AG20443 (cell line): ENCODE measurements around the gene PCBP1.
"Not testable (repeated sequence)": the region's sequence is repeated elsewhere in the genome, so short reads cannot be mapped to it uniquely, and the experiment has no call there.

Experiments
- DNase-seq: peaks from one replicate; pipeline ENCODE4 v3.0.0; 2012; ENCODE audit warnings: low spot score, mixed read lengths

Gene PCBP1

DNA sequence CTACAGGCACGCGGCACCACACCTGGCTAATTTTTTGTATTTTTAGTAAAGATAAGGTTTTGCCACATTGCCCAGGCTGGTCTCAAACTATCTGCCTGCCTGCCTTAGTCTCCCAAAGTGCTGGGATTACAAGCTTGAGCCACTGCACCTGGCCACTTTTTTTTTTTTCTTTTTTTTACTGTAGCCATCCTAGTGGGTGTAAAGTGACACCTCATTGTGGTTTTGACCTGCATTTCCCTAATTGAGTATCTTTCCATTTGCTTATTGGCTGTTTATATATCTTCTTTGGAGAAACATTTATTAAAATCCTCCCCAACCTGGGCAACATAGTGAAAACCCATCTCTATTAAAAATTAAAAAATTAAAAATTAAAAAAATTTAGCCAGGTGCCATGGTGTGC is 12.0 kb downstream of the PCBP1 start:
- DNase-seq, result no peak

DNA sequence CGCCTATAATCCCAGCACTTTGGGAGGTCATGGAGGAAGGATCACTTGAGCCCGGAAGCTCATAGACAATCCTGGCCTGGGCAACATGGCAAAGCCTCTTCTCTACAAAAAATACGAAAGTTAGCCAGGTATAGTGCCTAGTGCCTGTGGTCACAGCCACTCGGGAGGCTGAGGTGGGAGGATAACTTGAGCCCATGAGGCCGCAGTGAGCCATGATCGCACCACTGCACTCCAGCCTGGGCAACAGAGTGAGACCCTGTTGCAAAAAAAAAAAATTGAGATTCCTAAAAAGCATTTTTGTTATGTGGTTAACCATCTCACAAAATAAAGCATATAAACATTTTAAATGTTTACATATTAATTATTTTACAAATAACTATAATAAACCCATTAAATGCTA is 13.9 kb downstream of the PCBP1 start:
- DNase-seq, result no peak

DNA sequence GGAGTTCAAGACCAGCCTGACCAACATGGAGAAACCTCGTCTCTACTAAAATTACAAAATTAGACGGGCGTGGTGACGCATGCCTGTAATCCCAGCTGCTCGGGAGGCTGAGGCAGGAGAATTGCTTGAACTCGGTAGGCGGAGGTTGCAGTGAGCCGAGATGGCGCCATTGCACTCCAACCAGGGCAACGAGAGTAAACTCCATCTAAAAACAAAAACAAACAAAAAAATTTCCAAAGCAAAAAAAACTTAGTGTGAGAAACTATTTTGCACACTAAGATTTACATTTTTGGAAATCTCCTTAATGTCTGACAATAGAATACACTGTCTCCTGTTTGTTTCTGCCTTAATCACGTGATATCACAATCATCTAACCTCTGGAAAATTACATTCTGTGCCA is 14.4 kb downstream of the PCBP1 start:
- not testable (repeated sequence) for DNase-seq

DNA sequence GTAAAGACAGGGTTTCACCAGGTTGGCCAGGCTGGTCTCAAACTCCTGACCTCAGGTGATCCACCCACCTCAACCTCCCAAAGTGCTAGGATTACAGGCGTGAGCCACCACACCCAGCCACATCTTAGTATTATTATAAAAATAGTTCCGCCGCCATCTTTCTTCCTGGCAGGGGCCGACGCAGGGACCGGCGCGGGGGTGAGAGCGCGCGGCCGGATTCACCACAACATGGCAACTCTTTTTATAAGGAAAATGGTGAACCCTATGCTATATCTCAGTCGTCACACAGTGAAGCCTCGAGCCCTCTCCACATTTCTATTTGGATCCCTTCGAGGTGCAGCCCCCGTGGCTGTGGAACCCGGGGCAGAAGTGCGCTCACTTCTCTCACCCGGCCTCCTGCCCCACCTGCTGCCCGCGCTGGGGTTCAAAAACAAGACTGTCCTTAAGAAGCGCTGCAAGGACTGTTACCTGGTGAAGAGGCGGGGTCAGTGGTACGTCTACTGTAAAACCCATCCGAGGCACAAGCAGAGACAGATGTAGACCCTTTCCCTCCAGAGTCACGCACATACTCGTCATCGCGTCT is 15.1 kb downstream of the PCBP1 start:
- DNase-seq, result not testable (repeated sequence)

DNA sequence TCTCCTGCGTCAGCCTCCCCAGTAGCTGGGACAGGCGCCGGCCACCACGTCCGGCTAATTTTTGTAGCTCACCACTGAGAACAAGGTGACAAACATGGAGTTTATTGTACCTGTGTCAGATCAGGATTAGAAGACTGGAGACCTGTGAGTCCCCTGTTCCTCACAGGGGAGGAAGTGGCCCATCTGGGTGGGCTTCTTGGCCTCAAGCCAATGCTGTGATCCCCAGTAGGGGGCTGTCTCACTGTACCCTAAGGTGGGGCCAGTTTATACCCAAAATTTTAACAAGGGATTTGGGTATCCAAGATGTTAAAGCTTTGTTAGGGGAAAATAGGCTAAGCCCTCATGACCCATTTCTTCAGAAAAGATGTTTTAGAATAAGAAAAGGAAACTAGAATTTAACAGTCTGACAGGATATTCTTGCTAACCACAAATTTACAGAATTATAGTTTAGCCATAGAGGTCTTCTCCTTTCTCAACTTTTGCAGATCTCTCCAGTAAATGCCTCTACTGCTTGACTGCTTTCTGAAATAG is 16.3 kb downstream of the PCBP1 start:
- DNase-seq, result no peak

DNA sequence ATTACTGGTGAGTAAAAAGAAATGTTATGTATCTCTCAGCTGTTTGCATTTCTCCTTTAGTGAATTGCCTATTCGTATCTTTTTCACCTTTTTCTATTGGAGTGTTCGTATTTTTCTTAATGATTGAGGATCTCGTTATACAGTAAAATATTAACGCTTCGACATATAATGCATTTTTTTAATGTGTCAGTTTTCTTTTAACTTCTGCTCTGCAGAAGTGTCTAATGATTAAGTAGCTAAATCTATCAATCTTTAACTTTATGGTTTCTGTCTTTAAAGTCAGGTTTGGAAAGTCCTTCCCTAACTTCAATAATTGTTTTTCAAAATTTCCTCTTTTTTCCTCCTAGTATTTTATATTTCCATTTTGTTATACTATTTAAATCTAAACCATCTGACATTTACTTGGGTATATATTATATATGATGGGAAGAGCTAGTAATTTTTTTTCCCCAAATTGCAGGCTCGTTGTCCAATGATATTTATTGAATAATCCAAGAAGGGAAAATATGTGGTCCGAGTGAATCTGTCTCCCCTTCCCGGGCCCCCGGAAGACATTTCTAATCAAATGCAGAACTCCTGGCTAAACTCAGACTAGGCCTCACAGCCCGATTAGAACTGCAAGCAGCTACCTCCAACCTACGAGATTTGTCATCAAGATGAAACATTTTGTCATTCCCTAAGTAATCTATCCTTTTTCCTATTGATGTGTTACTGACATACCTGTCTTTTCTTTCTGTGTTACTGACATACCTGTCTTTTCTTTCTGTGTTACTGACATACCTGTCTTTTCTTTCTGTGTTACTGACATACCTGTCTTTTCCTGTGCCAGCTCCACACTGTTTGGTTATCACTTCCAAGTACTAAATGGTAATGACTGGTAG is 17.2 kb downstream of the PCBP1 start:
- DNase-seq, result peak; percentile 50

DNA sequence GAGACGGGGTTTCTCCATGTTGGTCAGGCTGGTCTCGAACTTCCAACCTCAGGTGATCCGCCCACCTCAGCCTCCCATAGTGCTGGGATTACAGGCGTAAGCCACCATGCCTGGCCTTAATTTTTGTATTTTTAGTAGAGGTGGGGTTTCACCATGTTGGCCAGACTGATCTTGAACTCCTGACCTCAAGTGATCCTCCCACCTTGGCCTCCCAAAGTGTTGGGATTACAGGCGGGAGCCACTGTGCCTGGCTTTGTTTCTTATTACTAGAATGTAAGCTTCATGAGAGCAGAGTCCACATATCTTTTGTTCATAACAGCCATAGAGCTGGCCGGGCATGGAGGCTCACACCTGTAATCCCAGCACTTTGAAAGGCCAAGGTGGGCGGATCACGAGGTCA is 18.9 kb downstream of the PCBP1 start:
- DNase-seq, result not testable (repeated sequence)

DNA sequence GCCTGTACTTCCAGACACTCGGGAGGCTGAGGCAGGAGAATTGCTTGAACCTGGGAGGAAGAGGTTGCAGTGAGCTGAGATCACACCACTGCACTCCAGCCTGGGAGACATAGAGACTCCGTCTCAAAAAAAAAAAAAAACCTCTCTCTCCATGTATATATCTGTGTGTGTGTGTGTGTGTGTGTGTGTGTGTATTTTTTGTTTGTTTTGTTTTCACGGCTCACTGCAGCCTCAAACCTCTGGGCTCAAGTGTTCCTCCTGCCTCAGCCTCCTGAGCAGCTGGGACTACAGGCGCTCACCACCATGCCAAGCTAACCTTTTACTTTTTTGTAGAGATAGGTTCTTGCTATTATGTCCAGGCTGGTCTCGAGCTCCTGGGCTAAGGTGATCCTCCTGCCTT is 23.1 kb downstream of the PCBP1 start:
- DNase-seq, result not testable (repeated sequence)

DNA sequence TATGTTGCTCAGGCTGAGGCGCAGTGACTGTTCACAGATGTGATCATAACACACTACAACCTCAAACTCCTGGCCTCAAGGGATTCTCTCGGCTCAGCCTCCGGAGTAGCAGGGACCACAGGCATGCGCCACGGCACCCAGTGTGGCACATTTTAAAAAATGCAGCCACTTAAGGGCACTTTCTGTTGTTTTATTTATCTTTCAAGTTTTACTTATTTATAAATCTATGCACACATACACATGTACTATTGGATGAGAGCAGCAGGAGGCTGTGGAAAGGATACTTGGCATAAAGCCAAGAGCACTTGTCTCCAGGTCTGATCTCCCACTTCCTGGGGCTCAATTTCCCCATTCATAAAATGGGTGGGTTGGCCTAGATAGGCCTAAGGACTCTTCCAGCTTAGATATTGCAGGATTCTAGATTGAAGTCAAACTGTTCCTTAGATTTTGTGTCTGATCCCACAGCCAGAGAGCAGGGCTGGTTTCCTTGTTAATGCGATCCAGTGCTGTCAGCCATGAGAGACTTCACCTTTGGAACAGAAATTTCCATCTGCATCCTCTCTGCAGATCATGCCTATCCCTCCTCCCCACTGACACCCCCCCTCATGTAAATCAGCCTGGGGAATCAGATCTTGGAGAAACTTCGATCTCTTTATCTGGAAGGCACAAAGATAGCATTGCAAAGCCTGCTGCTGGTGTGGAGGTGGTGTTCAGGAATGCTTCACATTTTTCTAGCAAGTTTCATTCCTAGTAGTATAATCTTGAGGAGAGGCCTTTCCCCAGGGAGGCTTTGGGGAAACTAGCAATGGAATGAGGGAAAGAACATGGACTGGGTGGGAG is 24.7 kb downstream of the PCBP1 start:
- peak; percentile 59 for DNase-seq

DNA sequence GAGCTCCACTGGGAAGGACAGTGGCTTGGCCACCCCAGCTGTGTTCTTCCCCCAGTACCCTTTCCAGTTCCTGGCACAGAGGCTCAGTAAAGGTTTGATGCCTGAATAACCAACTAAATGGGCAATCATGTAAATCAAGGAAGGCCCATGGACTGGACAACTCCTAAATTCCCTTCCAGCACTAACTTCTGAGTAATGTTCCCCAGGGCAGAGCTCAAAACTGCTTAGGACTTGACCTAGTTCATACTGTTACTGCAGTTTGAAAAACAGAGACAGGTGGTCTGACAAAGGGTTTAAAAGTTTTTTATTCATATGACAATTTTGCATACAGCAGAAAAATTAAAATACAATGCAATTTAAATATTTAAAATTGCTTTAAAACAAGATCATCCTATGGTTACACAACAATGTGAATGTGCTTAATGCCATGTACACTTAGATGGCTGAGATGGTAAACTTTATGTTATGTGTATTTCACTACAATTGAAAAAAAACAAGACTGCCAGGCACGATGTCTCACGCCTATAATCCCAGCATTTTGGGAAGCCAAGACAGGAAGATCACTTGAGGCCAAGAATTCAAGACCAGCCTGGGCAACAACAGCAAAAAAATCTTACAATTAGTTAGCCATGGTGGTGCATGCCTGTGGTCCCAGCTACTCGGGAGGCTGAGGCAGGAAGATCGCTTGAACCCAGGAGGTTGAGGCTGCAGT is 26.2 kb downstream of the PCBP1 start:
- no peak for DNase-seq

DNA sequence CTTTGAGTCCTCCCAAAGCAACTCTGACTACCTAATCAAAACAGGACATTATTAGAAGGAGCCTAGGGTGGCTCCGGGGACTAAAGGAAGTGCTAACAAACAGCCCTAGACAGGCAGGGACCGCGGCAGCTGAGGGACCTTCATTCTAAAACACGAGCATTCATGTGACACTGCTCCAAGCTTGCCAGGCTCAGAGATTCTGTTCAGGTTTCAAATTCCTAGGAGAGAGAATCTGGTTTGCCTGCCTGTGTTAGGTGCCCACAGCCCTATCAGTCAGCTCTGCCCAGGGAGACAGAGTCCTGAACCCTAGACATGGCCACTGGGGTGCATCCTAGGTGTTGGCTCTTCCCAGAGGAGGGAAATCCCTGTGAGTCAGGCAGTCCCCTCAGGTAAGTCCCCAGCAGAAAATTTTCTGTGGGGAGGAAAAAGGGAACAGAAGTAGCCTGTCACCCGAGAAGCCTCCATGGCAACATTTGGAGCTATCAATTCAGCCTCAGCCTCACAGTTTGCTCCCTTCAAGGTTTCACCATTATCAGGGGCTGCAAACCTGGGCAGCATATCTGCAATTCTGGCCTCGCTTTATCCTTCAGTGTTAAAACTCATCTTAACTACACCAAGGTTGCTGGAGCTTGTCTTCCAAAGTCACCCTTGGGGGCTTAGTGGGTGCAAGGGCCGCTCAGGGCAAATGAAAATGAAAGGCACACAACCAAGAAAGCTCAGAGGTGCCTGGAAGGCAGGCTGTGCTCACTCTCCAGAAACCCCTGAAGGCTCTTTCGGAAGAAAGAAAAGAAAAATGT is 28.6 kb downstream of the PCBP1 start:
- DNase-seq, result no peak

DNA sequence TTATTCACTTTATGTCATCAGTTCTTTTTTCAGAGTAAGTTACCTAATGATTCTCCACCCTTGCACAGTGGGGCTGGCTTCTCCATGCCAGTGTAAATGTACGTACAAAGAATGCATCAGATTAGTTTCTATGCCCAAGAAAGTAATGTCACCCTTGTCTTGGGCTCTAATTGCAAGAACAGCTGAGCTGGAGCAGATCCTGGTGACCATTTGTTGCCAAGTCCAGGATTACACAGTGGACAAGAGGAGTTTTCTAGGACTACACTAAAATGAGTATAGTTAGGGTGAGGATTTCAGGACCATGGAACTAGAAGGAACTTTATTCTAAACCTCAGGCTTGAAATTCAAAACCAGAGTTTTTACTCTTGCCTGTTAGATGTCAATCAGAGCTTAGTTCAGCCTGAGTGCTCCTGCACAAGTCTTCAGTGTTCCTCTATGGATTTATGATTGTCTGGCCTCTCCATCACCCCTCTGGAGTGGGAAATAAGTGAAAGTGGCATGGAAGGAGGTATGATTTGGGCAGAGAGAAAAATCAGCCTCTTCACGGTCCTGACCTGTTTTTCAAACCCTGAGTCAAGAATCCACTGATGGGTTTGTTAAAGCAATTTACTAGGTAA is 29.8 kb downstream of the PCBP1 start:
- DNase-seq, result no peak

DNA sequence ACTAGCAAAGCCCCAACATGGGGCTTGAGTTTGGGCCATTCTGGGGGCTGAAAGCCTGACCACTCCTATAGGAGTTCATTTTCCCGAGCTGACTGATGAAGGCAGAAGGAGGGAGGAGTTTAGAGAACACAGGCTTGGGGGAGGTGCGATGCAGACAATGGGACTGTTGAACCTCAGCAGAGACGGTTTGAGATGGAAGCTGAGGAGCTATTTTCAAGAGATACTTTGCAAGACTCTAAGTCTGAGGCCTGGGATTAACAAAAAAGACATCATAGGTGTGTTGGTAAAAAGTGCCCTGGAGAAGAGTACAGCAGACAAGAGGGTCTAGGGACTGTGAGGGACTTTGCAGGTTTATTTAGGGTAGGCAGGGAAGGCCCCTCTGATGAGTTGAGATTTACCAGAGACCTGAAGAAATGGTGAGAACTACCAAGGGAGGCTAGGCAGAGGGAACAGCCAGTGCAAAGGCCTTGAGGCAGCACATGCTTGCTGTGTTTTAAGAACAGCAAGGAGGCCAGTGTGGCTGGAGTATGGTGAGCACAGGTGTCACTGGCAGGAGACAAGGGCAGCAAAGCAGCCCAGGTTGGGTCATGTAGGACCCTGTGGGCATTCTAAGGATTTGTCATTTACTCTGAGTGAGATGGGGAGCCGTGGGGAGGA is 31.6 kb downstream of the PCBP1 start:
- no peak for DNase-seq

DNA sequence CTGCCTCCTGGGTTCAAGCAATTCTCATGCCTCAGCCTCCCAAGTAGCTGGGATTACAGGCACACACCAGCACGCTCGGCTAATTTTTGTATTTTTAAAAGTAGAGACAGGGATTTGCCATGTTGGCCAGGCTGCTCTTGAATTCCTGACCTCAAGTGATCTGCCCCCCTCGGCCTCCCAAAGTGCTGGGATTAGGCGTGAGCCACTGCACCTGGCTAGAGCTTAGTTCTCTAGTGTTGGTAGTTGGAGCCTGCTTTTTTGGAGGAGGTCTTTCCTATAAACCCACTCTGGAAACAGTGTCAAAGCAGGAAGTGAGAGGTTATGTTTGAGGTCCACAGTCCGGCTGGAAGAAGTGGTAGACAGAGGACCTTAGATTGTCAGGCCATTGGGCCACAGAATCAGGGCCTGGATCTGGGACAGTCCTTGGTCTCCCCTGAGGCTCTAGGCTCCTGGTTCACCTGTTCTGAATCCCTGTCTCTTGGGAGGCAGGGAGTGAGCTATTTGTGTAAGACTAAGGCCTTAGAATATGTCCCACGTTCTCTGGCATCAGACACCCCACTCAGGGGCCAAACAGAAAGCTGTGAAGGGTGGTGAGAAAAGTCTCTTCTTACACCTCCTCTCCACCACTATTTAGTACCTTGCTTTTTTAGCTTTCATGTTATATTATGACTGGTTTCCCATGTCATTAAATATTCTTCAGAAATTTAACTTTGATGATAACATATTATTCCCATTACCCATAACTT is 34.5 kb downstream of the PCBP1 start:
- DNase-seq, result no peak

DNA sequence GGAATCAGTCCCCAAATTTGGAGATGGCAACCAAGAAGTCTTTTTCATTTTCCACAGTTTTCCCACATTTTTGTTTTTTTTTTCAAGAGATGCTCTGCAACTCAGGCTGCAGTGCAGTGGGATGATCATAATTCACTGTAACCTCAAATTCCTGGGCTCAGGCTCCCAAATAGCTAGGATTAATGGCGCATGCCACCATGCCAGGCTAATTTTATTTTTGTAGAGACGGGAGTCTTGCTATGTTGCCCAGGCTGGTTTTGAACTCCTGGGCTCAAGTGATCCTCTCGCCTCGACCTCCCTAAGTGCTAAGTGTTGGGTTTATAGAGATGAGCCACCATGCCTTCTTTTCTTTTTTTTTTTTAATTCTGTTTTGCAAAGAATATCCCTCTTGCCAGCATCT is 35.2 kb downstream of the PCBP1 start:
- no peak for DNase-seq

DNA sequence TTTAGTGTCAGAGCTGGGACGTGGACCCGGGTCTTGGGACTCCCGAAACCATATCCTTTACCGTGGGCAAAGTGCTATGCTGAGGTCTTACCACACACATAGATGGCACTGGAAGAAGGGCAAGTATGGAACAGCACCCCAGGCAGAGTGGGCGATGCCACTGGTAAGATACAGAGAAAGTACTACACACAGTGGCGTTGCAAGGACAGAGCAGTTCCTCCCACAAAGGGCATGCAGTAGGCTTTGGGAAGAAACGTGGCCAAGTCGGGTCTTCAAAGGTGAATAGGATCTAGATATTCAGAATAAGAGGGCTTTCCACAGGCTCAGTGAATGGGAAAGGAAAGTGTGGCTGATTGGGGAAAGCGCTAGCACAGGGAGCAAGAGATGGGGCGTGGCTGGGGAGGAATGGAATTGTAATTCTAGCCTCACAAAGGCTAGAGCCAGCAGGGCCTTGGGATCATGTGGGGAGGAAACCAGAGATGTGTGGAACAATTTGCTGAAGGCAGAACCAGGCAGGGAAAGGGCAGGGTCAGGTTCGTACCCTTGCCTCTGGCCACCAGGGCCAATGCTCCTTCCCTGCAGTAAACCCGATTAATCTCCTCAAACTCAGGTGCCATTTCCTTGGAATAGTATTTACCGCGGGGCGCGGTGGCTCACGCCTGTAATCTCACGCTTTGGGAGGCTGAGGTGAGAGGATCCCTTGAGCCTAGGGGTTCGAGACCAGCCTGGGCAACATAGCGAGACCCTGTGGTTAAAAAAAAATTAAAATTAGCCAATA is 36.0 kb downstream of the PCBP1 start:
- DNase-seq, result peak; percentile 85

DNA sequence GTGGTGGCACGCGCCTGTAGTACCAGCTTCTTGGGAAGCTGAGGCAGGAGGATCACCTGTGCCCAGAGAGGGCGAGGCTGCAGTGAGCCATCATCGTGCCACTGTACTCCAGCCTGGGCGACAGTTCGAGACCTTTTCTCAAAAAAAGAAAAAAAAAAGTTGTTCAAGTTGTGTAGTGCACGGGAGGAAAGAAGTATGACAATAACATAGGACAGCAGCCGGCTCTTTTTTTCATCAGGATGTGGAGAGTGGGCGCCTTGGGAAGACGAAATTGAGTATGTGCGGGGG is 36.5 kb downstream of the PCBP1 start:
- no peak for DNase-seq

DNA sequence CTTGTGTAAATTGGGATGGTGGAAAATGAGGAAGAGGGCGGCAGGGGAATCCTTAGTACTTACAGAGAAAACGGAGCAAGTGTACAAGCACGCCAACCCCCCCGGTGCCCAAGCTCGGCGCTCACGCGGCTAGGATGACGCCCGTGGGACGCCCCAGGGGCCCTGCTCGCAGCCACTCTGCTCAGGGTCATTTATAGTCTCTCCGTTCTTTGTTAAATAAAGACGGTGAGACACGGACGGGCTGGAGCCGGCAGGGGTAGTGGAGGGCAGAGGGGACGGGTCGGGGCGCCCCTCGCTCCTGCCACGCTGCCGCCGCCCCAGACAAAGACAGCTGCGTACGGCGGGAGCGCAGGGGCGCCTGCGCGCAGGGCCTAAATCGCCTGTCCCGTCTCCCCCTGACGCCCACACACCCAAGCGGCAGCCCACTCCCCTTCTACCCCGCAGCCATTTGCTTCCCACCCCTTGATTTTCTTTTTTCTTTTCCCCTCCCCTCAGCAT is 37.8 kb downstream of the PCBP1 start:
- DNase-seq, result peak; percentile 71

DNA sequence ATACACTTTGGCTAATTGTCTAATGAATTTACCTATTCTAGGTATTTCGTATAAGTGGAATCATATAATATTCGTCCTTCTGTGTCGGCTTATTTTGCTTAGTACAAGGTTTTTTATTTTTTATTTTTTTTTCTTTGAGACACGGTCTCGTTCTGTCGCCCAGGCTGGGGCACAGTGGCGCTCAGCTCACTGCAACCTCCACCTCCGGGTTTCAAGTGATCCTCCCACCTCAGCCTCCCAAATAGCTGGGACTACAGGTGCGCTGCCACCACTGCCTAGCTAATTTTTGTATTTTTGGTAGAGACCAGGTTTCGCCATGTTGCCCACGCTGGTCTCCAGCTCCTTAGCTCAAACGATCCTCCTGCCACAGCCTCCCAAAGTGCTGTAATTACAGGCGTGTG is 38.2 kb downstream of the PCBP1 start:
- DNase-seq, result no peak
